Measurements from ENCODE around the gene CCNT1.
"Not testable (repeated sequence)": the region's sequence is repeated elsewhere in the genome, so short reads cannot be mapped to it uniquely, and the experiment has no call there.

DNA sequence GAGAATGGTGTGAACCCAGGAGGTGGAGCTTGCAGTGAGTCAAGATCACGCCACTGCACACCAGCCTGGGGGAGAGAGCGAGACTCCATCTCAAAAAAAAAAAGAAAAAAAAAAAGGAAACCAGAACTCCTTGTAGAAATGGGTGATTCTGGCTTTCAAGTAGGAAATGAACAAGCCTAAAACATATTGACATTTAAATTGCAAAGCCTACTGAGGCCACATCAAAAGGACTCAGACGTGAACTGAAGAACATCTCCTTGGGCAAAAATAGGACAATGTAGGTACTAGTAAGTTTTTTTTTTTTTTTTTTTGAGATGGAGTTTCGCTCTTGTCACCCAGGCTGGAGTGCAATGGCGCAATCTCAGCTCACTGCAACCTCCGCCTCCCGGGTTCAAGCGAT lies 71.2 kb downstream of the CCNT1 start:
- TF ChIP-seq, protein P1, sequence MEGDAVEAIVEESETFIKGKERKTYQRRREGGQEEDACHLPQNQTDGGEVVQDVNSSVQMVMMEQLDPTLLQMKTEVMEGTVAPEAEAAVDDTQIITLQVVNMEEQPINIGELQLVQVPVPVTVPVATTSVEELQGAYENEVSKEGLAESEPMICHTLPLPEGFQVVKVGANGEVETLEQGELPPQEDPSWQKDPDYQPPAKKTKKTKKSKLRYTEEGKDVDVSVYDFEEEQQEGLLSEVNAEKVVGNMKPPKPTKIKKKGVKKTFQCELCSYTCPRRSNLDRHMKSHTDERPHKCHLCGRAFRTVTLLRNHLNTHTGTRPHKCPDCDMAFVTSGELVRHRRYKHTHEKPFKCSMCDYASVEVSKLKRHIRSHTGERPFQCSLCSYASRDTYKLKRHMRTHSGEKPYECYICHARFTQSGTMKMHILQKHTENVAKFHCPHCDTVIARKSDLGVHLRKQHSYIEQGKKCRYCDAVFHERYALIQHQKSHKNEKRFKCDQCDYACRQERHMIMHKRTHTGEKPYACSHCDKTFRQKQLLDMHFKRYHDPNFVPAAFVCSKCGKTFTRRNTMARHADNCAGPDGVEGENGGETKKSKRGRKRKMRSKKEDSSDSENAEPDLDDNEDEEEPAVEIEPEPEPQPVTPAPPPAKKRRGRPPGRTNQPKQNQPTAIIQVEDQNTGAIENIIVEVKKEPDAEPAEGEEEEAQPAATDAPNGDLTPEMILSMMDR (CRISPR knock-in tag; IDR thresholded peaks at IDR 0.05), result not testable (repeated sequence)
- not testable (repeated sequence) for TF ChIP-seq FOXP1 (IDR thresholded peaks at IDR 0.05); FOXP1 (CRISPR knock-in tag; IDR thresholded peaks at IDR 0.05); FOXM1 (CRISPR knock-in tag; IDR thresholded peaks at IDR 0.05); EP300 (IDR thresholded peaks at IDR 0.05; ENCODE audit: low read depth in 2 of 2, low read length in 2 of 2); EP300 (CRISPR knock-in tag; IDR thresholded peaks at IDR 0.05; ENCODE audit: borderline replicate concordance); POLR2A (IDR thresholded peaks at IDR 0.05; ENCODE audit: insufficient read depth in 1 of 2, low read depth in 2 of 2, low read length in 2 of 2); PCBP2 (optimal IDR thresholded peaks at IDR 0.05; ENCODE audit: low read depth, low read length, poor library complexity, severe bottlenecking); ZZZ3 (CRISPR knock-in tag; IDR thresholded peaks at IDR 0.05; ENCODE audit: borderline replicate concordance); MYNN (CRISPR knock-in tag; IDR thresholded peaks at IDR 0.05; ENCODE audit: low read depth); PRPF4 (IDR thresholded peaks at IDR 0.05; ENCODE audit: low read depth, low read length, poor library complexity, severe bottlenecking); HDAC2 (CRISPR knock-in tag; IDR thresholded peaks at IDR 0.05)
